ENCODE measurements around the gene SEC14L1.
"Not testable (repeated sequence)": the region's sequence is repeated elsewhere in the genome, so short reads cannot be mapped to it uniquely, and the experiment has no call there.

Gene SEC14L1

DNA sequence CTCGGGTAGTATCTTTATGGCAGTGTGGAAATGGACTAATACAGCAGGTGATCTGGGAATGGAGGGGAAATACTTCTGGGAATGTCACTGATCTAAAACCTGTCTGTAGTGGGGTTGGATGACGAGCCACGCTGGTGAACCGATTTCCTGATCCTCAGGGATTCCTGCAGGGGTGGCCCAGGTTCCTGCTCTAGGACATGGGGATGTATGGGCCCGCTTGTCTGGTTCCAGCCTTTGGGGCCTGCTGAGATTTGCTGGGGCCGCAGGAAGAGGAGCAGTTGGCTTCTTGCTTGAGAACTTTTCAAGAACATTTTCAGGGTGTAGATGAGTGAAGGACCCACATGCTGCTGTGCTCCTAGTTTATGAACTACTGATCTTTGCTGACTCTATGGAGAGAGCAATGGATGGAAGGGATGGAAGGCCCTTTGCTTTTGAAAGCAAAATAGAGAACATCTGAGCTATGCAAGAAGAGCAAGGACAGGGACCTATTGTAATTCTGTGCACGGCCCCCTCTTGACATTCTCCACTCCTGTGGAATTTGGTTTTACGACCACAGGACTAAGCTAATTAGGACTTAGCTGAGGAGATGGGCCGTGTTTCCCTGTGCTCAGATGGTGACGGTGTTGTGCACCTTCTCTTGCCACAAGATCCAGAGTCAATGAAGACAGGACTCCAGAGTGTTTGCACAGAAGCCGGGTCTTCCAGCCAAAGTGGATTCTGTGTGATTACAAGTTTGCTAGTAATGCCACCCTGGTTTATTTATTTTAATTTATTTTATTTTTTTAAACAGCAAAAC lies 90.5 kb downstream of the SEC14L1 start:
- DNase-seq (ENCODE audit: low read depth in 2 of 3, low spot score in 2 of 3): no peak

DNA sequence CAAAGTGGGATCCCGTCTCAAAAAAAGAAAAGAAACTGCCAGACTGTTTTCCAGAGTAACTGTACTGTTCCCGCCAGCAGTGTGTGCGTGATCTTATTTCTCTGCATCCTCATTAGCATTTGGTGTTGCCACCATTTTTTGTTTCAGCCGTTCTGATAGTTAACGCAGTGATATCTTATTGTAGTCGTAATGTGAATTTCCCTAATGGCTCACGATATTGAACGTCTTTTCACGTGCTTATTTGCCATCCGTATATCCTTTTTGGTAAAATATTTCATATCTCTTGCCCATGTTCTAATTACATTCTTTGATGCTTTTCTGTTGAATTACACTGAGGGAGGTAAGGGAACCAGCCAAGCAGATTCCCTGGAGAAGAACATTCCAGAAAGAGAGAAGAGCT lies 92.4 kb downstream of the SEC14L1 start:
- DNase-seq (ENCODE audit: low read depth in 2 of 3, low spot score in 2 of 3): no peak

DNA sequence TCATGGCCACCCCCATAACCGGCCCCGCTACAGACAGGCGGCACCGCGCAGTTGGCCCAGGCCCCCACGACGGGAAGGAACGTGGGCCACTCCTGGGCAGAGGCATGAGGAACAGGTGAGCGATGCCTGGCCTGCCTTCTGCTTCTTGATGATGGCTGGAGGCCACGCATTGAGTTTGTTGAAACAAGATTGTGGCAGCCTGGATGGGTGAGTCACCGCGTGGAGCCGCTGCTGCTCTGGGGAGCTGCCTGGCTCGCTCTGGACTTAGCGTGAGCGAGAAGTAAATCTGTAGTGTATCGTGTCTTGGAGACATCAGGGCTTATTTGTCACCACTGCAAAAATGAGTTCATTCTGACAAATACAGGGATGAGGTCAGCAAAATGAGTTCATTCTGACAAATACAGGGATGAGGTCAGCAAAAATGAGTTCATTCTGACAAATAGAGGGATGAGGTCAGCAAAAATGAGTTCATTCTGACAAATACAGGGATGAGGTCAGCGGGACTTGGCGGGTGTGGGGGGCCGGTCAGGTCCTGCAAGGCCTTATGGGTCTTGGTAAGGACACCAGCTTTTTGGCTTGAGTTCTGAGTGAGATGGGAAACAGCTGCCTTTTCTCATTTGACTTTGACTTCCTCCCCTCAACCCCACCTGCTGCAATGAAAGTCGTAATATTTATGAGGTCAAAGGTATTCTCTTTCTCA lies 93.0 kb downstream of the SEC14L1 start:
- DNase-seq (ENCODE audit: low read depth in 2 of 3, low spot score in 2 of 3): no peak

DNA sequence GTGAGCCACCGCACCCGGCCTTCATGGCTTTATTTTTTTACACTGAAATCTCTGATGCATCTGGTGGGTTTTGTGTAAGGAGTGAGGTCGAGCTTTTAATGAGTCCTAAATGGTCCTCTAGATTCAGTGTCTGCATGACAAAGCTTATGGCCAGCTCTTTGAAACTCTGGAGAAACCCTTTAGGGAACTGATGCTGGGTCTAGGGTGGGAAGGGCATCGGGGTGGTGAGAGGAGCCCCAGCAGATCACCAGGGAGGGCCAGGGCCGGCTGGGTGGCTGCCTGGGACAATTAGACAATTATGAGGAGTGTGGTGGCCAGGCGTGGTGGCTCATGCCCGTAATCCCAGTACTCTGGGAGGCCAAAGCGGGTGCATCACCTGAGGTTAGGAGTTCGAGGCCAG lies 93.9 kb downstream of the SEC14L1 start:
- DNase-seq (ENCODE audit: low read depth in 2 of 3, low spot score in 2 of 3): no peak

DNA sequence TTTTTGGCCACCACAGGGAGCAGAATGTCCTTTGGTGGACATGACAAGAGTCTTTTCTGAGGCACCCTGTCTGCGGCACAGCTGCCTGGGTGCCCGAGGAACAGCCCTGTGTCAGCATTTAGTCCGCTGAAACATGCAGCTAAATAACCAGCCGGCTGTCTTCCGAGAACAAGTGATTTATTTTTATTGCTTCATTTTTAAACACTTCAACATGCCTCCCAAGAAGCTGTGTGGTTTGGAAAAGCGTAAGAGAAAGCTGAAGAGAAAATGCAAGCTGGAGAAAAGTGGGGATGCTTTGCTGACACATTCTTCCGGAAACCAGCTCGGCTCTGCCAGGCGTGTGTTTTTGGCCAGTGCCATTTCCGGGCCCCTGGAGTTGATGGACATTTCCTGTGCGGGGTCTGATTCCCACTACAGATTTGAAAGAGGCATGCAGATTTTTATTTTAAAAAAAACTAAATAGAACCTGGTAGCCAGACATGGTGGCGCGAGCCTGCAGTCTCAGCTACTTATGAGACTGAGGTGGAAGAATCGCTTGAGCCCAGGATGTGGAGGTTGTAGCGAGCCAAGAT lies 94.7 kb downstream of the SEC14L1 start:
- no peak for DNase-seq (ENCODE audit: low read depth in 2 of 3, low spot score in 2 of 3)

DNA sequence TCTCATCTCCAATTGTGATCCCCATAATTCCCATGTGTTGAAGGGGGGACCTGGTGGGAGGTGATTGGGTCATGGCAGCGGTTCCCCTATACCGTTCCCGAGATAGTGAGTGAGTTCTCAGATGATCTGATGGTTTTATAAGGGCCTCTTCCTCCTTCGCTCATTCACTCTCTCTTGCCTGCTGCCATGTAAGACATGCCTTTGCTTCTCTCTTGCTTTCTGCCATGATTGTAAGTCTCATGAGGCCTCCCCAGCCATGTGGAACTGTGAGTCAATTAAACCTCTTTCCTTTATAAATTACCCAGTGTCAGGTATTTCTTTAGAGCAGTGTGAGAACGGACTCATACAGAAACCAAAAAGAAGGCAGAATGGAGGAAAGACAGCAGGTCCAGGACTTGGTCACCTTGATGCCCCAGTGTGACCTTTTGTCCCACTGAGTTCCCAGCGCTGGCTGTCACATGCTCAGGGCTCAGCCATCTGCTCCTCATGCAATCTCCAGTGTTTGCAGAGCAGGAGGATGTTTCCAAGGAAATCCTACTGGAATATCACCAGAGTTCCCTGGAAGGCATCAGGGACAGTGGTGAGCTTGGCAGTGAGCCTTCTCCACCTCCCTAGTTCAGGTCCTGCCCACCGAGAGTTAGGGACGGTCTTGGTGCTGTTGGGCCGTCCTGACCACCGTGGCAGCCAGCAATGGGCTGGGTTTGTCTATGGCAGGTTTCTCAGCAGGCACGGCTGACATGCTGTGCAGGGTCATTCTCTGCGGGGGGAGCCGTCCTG lies 96.7 kb downstream of the SEC14L1 start:
- no peak for DNase-seq (ENCODE audit: low read depth in 2 of 3, low spot score in 2 of 3)

DNA sequence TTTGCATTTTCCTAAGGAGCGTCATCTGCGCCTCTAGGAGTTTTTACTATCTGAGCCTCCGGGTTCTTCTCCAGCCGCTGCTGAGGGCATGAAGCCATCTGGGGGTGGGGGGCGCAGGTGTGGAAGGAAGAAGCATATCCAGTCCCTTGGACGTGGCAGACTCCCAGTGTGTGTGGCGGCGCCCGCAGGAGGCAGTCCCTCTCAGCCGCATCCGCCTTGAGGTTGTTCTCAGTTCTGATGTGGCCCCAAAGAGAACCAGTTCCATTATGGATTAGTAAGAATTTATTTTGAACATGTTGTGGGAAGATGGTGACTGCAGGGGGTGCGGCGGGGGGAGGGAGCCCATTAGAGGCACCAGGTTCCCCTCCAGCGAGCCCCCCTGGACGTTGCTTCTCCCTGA lies 100.2 kb downstream of the SEC14L1 start:
- no peak for DNase-seq (ENCODE audit: low read depth in 2 of 3, low spot score in 2 of 3)

DNA sequence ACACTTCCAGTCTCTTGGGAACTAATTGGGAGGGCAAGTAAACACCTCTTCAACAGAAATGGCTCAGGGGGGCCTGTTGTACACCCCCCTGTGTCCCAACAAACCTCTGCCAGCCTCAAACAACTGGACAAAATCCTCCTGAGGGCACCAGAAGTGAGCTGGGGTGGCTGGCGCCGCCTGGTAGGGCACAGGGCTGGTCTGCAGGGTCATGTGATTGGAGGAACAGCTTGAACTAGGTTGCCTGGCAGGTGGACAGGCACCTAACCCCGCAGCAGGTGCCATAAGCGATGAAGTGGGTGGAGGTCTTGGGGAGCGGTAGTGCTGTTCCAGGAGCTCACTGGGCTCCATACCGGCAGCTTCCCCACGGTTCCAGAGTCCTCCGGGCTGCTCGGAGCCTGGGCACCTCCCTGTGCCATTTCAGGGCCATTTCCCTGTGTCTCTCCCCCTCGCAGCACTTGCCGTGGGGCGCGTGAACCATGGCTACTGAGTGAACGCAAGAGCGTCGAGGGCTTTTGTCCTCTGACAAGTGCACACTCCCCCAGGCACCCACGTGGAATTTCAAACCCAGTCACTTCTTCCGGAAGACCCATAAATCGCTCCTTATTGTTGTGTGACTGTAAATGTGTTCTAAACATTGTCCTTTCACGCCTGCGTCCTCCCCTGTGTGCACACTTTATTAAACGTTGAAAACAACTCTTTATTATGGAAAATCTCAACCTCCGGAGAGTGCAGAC lies 101.5 kb downstream of the SEC14L1 start:
- no peak for DNase-seq (ENCODE audit: low read depth in 2 of 3, low spot score in 2 of 3)

DNA sequence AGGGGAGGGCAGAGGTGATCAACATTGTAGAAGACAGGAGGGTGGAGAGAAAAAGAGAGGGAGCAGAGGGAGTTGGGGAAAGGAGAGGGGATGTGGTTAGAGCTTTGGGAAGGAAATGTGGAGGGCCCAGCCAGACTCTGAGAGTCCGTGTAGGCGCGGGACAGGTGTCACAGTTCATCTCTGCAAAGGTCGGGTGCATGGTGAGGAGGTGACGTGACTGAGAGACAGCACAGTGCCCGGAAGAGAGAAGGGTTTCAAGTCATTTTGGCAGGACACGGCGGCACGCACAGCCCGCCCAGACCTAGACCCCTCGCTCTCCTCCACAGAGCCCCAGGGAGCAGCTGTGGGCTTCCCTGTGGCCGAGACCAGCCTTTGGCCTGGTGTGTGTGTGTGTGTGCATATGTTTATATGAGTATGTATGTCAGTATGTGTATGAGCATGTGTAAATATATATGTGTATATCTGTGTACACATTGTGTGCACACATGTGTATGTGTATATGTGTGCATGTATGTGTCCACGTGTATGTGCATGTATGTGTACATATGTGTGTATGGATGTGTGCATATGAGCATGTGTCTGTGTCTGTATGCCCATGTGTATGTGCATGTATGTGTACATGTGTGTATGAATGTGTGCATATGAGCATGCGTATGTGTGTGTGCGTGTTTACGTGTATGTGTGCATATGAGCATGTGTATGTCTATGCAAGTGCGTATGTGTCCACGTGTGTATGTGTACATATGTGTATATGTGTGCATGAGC lies 104.6 kb downstream of the SEC14L1 start:
- DNase-seq (ENCODE audit: low read depth in 2 of 3, low spot score in 2 of 3): no peak

DNA sequence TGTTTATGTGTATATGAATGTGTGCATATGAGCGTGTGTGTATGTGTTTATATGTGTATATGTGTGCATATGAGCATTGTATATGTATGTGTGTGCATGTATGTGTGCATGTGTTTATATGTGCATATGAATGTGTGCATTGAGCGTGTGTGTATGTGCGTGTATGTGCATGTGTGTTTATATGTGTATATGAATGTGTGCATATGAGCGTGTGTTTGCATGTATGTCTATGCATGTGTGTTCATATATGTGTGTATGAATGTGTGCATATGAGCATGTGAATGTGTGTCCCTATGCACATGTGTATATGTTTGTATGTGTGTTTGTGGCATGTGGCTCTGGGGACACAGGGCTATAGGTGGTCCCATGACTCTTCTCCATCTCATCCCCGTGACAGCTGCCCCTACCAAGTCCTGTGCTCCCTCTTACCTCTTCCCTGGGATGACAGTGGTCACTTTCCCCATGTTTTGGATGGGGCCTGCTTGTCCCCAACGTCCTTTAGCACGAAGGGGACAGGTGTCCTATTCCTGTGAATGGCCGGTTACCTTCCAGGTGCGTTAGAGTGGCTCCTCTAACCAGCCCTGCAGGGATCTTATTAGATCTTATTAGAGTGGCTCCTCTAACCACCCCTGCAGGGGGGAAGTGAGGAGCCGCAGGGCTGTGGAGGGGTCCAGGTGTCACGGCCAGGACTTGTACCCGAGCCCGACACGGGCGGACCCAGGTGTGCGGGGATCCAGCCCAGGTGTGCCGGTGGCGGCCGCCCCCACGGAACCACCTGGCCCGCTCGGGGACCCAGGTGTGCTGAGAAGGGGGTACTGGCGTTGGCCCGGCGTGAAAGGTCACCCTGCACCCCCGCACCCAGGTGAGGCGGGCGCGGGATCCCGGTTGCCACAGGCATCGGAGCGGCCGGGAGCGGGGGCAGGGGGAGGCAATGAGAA lies 105.6 kb downstream of the SEC14L1 start:
- no peak for DNase-seq (ENCODE audit: low read depth in 2 of 3, low spot score in 2 of 3)

DNA sequence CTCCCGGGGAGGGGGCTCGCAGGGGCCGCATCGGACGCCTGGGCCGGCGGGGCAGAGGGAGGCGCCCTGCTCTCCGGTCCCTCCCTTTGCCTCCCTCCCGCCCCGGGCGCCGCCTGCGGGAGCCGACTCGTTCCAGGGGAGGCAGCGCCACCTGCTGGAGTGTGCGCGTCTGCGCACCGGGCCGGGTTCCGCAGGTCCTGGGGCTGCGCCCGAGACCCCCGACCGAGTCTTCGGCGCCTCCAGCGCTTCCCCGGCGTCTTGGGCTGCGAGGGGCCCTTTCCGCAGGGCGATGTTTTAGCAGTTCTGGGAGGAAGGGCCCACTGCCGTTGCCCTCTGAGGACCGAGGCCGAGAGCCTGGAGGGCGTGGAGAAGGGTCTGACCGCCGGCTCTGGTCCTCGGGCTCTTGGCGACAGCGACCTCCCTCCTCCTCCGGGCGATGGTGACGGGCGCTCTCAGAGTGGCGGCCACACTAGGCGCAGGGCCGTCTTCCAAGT lies 106.3 kb downstream of the SEC14L1 start:
- DNase-seq (ENCODE audit: low read depth in 2 of 3, low spot score in 2 of 3): peak; percentile 65 to 87 (median 84)

DNA sequence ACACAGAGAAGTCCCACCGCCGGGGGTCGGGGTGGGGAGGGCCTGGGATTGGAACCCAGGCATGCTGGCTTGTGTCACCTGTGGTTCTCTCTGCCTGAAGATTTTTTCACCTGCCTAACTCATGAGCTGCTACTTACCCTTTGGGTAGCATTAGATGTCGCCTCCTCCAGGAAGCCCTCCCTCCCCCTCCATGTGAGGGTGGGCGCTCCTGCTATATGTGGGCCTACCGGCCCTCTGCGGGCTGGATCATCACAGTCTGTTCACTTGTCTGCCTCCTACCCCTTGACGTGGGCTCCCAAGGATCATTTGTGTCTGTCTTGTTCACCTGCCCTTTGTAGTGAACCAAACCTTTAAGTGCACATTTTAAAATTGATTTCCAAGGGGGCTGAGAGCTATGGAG lies 106.8 kb downstream of the SEC14L1 start:
- DNase-seq (ENCODE audit: low read depth in 2 of 3, low spot score in 2 of 3): no peak

DNA sequence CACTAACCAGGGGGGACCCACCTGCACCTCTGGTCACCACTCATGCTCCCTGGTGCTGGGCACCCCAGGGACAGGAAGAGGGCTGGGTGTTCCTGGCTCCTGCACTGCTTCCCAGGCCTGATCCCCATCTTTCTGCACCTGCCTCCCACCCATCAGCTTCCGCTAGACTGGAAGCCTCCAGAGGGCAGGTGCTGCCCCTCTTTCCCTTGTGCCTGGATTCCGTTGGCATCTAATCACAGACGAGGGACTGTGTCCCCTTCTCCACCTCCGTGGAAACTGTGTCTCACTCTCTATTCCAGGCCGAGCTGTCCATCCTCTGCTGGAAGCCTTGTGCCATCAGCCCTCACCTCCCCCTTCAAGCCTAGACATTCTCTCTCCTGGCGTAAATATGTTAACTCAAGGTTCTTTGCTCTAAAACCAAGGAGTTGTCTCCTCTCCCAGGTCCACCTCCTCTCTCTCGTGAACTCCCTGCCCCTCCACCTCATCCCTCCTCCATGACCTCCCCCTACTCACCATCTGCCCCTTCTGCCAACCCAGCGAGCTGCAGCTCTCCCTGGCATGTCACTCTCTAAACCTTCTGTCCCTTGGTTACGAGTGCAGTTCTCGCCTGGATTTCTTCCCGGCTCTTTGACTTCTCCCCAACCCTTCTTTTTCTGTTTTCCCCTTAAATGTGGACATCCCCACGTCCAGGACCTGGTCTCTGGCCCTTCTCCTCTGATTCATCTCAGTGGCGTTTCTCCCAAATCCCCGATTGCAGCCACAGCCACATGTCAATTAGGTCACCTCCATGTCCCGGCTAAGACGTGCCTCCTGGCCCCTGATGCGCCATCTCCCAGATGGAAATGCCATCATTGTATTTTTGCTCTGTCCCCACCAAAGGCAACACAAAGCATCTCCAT lies 107.7 kb downstream of the SEC14L1 start:
- DNase-seq (ENCODE audit: low read depth in 2 of 3, low spot score in 2 of 3): no peak

DNA sequence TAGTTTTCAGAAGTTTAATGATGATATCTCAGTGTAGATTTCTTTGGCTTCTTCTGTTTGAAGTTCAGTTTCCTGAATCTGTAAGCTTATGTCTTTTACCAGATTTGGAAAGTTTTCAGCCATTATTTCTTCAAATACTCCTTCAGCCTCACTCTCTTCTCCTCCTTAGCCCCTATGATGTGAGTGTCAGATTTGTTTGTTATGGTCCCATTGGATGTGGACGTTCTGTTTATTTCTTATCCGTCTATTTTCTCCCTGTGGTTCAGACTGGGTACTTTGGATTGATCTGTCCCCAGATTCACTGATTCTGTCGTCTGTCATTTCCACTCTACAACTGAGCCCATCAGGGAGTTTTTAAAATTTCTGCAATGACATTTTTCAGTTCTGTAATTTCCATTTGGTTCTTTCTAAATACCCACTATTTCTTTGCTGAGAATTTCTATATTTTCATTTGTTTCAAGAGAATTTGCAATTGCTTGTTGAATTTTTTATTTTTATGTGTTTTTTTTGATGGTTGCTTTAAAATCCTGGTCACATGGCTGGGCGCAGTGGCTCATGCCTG lies 110.9 kb downstream of the SEC14L1 start:
- no peak for DNase-seq (ENCODE audit: low read depth in 2 of 3, low spot score in 2 of 3)

DNA sequence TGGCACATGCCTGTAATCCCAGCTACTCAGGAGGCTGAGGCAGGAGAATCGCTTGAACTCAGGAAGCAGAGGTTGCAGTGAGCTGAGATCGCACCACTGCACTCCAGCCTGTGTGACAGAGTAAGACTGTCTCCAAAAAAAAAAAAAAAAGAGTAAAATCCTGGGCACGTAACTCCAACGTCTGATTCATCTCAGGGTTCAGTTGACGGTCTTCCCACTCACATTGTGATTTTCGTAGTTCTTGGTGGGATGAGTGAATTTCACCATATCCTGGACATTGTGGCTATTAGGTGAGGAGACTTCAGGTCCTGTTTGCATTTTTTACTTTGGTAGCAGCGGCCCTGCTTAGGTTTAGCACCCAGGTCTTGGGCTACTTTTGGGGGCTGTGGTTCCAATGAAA lies 111.5 kb downstream of the SEC14L1 start:
- DNase-seq (ENCODE audit: low read depth in 2 of 3, low spot score in 2 of 3): not testable (repeated sequence)

DNA sequence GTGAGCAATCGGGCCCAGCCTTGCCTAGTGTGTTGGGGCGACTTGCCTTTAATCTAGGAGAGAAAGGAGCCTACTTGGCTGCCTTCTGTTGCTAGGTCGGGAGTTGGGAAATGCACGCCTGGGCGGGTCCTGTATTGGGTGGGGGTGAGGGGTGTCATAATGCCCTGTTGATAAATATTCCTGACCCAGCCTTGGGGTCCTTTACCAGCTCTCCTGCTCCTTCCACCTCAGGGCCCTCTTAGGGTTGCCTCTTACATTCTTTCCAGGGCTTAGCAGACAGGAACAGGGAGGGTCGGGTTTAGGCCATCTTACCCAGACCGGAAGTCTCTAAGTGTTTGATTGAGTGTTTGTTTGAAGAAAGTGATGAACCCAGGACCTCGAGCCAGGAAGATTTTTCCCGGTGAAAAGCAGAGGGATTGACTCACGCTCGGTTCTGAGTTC lies 112.9 kb downstream of the SEC14L1 start:
- DNase-seq (ENCODE audit: low read depth in 2 of 3, low spot score in 2 of 3): no peak
